Ishikawa (cell line): ENCODE data around the gene SRCIN1.

Experiments
- CEBPB ChIP-seq: IDR thresholded peaks from 2 replicates; pipeline ENCODE4 v1.6.1; 2012
- CREB1 ChIP-seq: IDR thresholded peaks from 2 replicates; pipeline ENCODE4 v1.6.1; 2012; ENCODE audit warnings: low read depth
- EGR1 ChIP-seq: IDR thresholded peaks from 2 replicates; pipeline ENCODE4 v1.6.1; 2012
- EP300 ChIP-seq: IDR thresholded peaks from 2 replicates; pipeline ENCODE4 v1.6.1; 2012; ENCODE audit warnings: borderline replicate concordance
- FOXM1 ChIP-seq: IDR thresholded peaks from 2 replicates; pipeline ENCODE4 v1.6.1; 2012; ENCODE audit warnings: low read depth, borderline replicate concordance
- MAX ChIP-seq: IDR thresholded peaks from 2 replicates; pipeline ENCODE4 v1.6.1; 2012
- NFIC ChIP-seq: IDR thresholded peaks from 2 replicates; pipeline ENCODE4 v1.6.1; 2012
- RAD21 ChIP-seq: IDR thresholded peaks from 2 replicates; pipeline ENCODE4 v1.6.1; 2012; ENCODE audit warnings: low read depth
- REST ChIP-seq: IDR thresholded peaks from 2 replicates; pipeline ENCODE4 v1.6.1; 2012; ENCODE audit warnings: low read depth, mild to moderate bottlenecking
- TAF1 ChIP-seq: IDR thresholded peaks from 2 replicates; pipeline ENCODE4 v1.6.1; 2012; ENCODE audit warnings: low read depth, mild to moderate bottlenecking
- TCF12 ChIP-seq: IDR thresholded peaks from 2 replicates; pipeline ENCODE4 v1.6.1; 2012; ENCODE audit warnings: low read depth
- TEAD4 ChIP-seq: IDR thresholded peaks from 2 replicates; pipeline ENCODE4 v1.6.1; 2012
- USF1 ChIP-seq: IDR thresholded peaks from 2 replicates; pipeline ENCODE4 v1.6.1; 2012
- YY1 ChIP-seq: IDR thresholded peaks from 2 replicates; pipeline ENCODE4 v1.6.1; 2012; ENCODE audit warnings: low read depth
- ZBTB7A ChIP-seq: IDR thresholded peaks from 2 replicates; pipeline ENCODE4 v1.6.1; 2012; ENCODE audit warnings: low read depth

SRCIN1 gene

GRCh38 chr17:38584350-38584925 lies 21.3 kb downstream of the SRCIN1 start:
- TF ChIP-seq RAD21 (peak; percentile 87), TEAD4 (no peak)

GRCh38 chr17:38583828-38584349 lies 21.9 kb downstream of the SRCIN1 start:
- no peak for TF ChIP-seq REST
- TF ChIP-seq USF1: no peak
- TF ChIP-seq FOXM1: no peak
- TF ChIP-seq TAF1: no peak
- no peak for TF ChIP-seq MAX
- TF ChIP-seq TCF12: no peak
- TF ChIP-seq YY1: no peak
- no peak for TF ChIP-seq CEBPB
- TF ChIP-seq NFIC: no peak
- TF ChIP-seq EGR1: no peak
- no peak for TF ChIP-seq CREB1
- no peak for TF ChIP-seq RAD21
- no peak for TF ChIP-seq ZBTB7A
- TF ChIP-seq TEAD4: no peak
- TF ChIP-seq EP300: no peak

- no peak for TF ChIP-seq YY1
- TF ChIP-seq EP300: no peak
- TF ChIP-seq CEBPB: no peak
- no peak for TF ChIP-seq TCF12
- no peak for TF ChIP-seq TEAD4
- TF ChIP-seq FOXM1: no peak
Observed at GRCh38 chr17:38583176-38583575, 22.6 kb downstream of the SRCIN1 start.

GRCh38 chr17:38582069-38582468 lies 23.7 kb downstream of the SRCIN1 start:
- TF ChIP-seq TCF12: no peak
- no peak for TF ChIP-seq FOXM1
- no peak for TF ChIP-seq TAF1
- TF ChIP-seq USF1: no peak
- TF ChIP-seq RAD21: no peak
- TF ChIP-seq CEBPB: no peak
- TF ChIP-seq ZBTB7A: no peak
- TF ChIP-seq EP300: no peak
- TF ChIP-seq NFIC: no peak
- TF ChIP-seq MAX: no peak
- no peak for TF ChIP-seq YY1
- TF ChIP-seq REST: no peak

GRCh38 chr17:38579934-38580333 lies 25.8 kb downstream of the SRCIN1 start:
- peak; percentile 52 for TF ChIP-seq RAD21
- no peak for TF ChIP-seq FOXM1
- TF ChIP-seq NFIC: peak; percentile 60
- TF ChIP-seq EGR1: 0 out of 2 replicates have a peak, but pooled peaks have one; percentile 24
- no peak for TF ChIP-seq CEBPB

GRCh38 chr17:38579083-38579480 lies 26.7 kb downstream of the SRCIN1 start:
- TF ChIP-seq MAX (no peak), NFIC (no peak), TEAD4 (no peak), TAF1 (no peak), CREB1 (no peak), USF1 (no peak), CEBPB (no peak), TCF12 (no peak), RAD21 (no peak), REST (no peak), EGR1 (no peak), EP300 (no peak), YY1 (no peak), FOXM1 (no peak)
